ENCODE data around the gene EOLA2. TPM values are rescaled to one million over a fixed set of nuclear protein-coding genes. Genes with fewer than 3 reads are reported as not detected.
A peak's percentile ranks its signal among the peaks of the same experiment; 100 is the strongest.

The EOLA2 gene
- total and polyA plus RNA-seq, 9 of the 15 experiments (the other 6 are each of a cell fraction or from before 2014, with no cell fraction given), result 27.7 to 61.5 (median 44.3) TPM

DNA sequence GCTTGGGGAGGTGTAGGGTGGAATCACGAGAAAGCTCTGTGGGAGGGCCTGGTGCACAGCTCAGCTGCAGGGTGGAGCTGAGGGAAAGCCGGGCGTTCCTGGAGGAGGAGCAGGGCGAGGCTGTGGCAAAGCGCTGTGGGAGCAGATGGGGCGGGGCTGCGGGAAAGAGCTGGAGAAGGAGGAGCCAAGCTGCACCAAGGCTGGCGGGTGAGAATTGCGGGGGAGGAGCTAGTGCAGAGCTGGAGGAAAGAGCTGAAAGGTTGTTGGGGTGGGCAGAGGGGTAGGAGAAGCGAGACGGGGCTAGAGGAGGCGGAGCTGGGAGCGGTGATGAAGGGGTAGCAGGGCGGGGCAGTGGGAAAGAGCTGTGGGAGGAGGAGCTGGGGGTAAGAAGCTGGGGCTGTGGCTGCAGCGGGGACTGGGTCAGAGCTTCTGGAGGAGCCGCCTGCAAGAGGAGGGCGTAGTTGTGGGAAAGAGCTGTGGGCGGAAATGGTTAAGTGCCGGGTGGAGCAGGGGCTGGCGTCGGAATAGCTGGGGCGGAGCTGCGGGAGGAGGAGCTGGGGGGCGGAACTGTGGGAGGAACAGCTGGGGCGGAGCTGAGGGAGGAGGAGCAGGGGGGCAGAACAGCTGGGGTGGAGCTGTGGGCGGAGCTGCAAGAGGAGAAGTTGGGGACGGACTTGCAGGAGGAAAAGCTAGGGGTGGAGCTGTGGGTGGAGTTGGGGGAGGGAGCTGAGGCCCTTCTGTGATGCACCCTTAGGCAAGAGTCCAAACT lies 1.8 kb upstream of the EOLA2 start (continued):
- 0 out of 2 replicates have a peak, but pooled peaks have one; percentile 15 for TF ChIP-seq ZNF76 (CRISPR knock-in tag; IDR thresholded peaks at IDR 0.05; ENCODE audit: borderline replicate concordance)
- no peak for TF ChIP-seq PRPF4 (IDR thresholded peaks at IDR 0.05; ENCODE audit: insufficient read depth, low read depth, low read length, poor library complexity, severe bottlenecking)
- TF ChIP-seq ARID1B (IDR thresholded peaks at IDR 0.05), result peak; percentile 71
- TF ChIP-seq, protein P1, sequence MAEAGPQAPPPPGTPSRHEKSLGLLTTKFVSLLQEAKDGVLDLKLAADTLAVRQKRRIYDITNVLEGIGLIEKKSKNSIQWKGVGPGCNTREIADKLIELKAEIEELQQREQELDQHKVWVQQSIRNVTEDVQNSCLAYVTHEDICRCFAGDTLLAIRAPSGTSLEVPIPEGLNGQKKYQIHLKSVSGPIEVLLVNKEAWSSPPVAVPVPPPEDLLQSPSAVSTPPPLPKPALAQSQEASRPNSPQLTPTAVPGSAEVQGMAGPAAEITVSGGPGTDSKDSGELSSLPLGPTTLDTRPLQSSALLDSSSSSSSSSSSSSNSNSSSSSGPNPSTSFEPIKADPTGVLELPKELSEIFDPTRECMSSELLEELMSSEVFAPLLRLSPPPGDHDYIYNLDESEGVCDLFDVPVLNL (CRISPR knock-in tag; IDR thresholded peaks at IDR 0.05; ENCODE audit: low read depth), result no peak
- TF ChIP-seq WHSC1 (IDR thresholded peaks at IDR 0.05; ENCODE audit: low read length), result no peak
- TF ChIP-seq, protein P2, sequence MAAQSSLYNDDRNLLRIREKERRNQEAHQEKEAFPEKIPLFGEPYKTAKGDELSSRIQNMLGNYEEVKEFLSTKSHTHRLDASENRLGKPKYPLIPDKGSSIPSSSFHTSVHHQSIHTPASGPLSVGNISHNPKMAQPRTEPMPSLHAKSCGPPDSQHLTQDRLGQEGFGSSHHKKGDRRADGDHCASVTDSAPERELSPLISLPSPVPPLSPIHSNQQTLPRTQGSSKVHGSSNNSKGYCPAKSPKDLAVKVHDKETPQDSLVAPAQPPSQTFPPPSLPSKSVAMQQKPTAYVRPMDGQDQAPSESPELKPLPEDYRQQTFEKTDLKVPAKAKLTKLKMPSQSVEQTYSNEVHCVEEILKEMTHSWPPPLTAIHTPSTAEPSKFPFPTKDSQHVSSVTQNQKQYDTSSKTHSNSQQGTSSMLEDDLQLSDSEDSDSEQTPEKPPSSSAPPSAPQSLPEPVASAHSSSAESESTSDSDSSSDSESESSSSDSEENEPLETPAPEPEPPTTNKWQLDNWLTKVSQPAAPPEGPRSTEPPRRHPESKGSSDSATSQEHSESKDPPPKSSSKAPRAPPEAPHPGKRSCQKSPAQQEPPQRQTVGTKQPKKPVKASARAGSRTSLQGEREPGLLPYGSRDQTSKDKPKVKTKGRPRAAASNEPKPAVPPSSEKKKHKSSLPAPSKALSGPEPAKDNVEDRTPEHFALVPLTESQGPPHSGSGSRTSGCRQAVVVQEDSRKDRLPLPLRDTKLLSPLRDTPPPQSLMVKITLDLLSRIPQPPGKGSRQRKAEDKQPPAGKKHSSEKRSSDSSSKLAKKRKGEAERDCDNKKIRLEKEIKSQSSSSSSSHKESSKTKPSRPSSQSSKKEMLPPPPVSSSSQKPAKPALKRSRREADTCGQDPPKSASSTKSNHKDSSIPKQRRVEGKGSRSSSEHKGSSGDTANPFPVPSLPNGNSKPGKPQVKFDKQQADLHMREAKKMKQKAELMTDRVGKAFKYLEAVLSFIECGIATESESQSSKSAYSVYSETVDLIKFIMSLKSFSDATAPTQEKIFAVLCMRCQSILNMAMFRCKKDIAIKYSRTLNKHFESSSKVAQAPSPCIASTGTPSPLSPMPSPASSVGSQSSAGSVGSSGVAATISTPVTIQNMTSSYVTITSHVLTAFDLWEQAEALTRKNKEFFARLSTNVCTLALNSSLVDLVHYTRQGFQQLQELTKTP (IDR thresholded peaks at IDR 0.05; ENCODE audit: low read depth in 1 of 2, partially characterized antibody in 2 of 2), result no peak
- TF ChIP-seq, protein P3, sequence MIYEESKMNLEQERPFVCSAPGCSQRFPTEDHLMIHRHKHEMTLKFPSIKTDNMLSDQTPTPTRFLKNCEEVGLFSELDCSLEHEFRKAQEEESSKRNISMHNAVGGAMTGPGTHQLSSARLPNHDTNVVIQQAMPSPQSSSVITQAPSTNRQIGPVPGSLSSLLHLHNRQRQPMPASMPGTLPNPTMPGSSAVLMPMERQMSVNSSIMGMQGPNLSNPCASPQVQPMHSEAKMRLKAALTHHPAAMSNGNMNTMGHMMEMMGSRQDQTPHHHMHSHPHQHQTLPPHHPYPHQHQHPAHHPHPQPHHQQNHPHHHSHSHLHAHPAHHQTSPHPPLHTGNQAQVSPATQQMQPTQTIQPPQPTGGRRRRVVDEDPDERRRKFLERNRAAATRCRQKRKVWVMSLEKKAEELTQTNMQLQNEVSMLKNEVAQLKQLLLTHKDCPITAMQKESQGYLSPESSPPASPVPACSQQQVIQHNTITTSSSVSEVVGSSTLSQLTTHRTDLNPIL (CRISPR knock-in tag; IDR thresholded peaks at IDR 0.05), result no peak
- TF ChIP-seq STAT5B (CRISPR knock-in tag; IDR thresholded peaks at IDR 0.05), result no peak
- TF ChIP-seq PHTF2 (CRISPR knock-in tag; IDR thresholded peaks at IDR 0.05), result no peak
- TF ChIP-seq, protein P4, sequence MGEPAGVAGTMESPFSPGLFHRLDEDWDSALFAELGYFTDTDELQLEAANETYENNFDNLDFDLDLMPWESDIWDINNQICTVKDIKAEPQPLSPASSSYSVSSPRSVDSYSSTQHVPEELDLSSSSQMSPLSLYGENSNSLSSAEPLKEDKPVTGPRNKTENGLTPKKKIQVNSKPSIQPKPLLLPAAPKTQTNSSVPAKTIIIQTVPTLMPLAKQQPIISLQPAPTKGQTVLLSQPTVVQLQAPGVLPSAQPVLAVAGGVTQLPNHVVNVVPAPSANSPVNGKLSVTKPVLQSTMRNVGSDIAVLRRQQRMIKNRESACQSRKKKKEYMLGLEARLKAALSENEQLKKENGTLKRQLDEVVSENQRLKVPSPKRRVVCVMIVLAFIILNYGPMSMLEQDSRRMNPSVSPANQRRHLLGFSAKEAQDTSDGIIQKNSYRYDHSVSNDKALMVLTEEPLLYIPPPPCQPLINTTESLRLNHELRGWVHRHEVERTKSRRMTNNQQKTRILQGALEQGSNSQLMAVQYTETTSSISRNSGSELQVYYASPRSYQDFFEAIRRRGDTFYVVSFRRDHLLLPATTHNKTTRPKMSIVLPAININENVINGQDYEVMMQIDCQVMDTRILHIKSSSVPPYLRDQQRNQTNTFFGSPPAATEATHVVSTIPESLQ (CRISPR knock-in tag; IDR thresholded peaks at IDR 0.05), result no peak
- TF ChIP-seq, protein P5, sequence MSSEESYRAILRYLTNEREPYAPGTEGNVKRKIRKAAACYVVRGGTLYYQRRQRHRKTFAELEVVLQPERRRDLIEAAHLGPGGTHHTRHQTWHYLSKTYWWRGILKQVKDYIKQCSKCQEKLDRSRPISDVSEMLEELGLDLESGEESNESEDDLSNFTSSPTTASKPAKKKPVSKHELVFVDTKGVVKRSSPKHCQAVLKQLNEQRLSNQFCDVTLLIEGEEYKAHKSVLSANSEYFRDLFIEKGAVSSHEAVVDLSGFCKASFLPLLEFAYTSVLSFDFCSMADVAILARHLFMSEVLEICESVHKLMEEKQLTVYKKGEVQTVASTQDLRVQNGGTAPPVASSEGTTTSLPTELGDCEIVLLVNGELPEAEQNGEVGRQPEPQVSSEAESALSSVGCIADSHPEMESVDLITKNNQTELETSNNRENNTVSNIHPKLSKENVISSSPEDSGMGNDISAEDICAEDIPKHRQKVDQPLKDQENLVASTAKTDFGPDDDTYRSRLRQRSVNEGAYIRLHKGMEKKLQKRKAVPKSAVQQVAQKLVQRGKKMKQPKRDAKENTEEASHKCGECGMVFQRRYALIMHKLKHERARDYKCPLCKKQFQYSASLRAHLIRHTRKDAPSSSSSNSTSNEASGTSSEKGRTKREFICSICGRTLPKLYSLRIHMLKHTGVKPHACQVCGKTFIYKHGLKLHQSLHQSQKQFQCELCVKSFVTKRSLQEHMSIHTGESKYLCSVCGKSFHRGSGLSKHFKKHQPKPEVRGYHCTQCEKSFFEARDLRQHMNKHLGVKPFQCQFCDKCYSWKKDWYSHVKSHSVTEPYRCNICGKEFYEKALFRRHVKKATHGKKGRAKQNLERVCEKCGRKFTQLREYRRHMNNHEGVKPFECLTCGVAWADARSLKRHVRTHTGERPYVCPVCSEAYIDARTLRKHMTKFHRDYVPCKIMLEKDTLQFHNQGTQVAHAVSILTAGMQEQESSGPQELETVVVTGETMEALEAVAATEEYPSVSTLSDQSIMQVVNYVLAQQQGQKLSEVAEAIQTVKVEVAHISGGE (CRISPR knock-in tag; IDR thresholded peaks at IDR 0.05), result peak in 1 of 3 experiments; percentile 34; a peak in 1 of 6 replicates
- TF ChIP-seq HDAC2 (IDR thresholded peaks at IDR 0.05), result peak; percentile 55; the same call in 1 of the 2 replicates

Data from K562 (cell line).